ENCODE measurements around the gene PTPRF.

- TF ChIP-seq, protein P1, sequence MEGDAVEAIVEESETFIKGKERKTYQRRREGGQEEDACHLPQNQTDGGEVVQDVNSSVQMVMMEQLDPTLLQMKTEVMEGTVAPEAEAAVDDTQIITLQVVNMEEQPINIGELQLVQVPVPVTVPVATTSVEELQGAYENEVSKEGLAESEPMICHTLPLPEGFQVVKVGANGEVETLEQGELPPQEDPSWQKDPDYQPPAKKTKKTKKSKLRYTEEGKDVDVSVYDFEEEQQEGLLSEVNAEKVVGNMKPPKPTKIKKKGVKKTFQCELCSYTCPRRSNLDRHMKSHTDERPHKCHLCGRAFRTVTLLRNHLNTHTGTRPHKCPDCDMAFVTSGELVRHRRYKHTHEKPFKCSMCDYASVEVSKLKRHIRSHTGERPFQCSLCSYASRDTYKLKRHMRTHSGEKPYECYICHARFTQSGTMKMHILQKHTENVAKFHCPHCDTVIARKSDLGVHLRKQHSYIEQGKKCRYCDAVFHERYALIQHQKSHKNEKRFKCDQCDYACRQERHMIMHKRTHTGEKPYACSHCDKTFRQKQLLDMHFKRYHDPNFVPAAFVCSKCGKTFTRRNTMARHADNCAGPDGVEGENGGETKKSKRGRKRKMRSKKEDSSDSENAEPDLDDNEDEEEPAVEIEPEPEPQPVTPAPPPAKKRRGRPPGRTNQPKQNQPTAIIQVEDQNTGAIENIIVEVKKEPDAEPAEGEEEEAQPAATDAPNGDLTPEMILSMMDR (IDR thresholded peaks at IDR 0.05): no peak
- no peak for TF ChIP-seq POLR2A (IDR thresholded peaks at IDR 0.05)
These were observed 10.0 kb downstream of the PTPRF start for GRCh38 chr1:43540653-43541071.

All from ovary (tissue), 3 donors.